ENCODE results near the gene LY86. TPM values are rescaled to one million over a fixed set of nuclear protein-coding genes. Genes with fewer than 3 reads are reported as not detected.

The LY86 gene
- total RNA-seq, 1 donor from 2014 or later: not detected

GRCh38 chr6:6614983-6615349, 26.4 kb downstream of the LY86 start:
- H3K36me3 ChIP-seq (ENCODE audit: control insufficient read depth, insufficient read depth, low read length): no peaks in the 10 kb centered on the region
- FAIRE-seq (no peak), DNase-seq (ENCODE audit: low read depth) (no peak)
- H3K27me3 ChIP-seq (ENCODE audit: control insufficient read depth, insufficient read depth, low read length): no peaks in the 10 kb centered on the region
- no peak overlapping the region for H3K4me3 ChIP-seq (ENCODE audit: low read depth, low read length)
- no peak for TF ChIP-seq CTCF (IDR thresholded peaks at IDR 0.05; ENCODE audit: insufficient read depth, low read length, severe bottlenecking)

- FAIRE-seq: no peak
- H3K4me3 ChIP-seq (ENCODE audit: low read depth, low read length): no peak overlapping the region
- no peak for TF ChIP-seq CTCF (IDR thresholded peaks at IDR 0.05; ENCODE audit: insufficient read depth, low read length, severe bottlenecking)
- DNase-seq (ENCODE audit: low read depth): no peak
- H3K36me3 ChIP-seq (ENCODE audit: control insufficient read depth, insufficient read depth, low read length): no peaks in the 10 kb centered on the region
- no peaks in the 10 kb centered on the region for H3K27me3 ChIP-seq (ENCODE audit: control insufficient read depth, insufficient read depth, low read length)
These were observed 28.1 kb downstream of the LY86 start for GRCh38 chr6:6616656-6617055.

GRCh38 chr6:6619021-6619794, 30.7 kb downstream of the LY86 start:
- H3K36me3 ChIP-seq (ENCODE audit: control insufficient read depth, insufficient read depth, low read length): no peaks in the 10 kb centered on the region
- FAIRE-seq (no peak), DNase-seq (ENCODE audit: low read depth) (no peak)
- no peak for TF ChIP-seq CTCF (IDR thresholded peaks at IDR 0.05; ENCODE audit: insufficient read depth, low read length, severe bottlenecking)
- no peaks in the 10 kb centered on the region for H3K27me3 ChIP-seq (ENCODE audit: control insufficient read depth, insufficient read depth, low read length)
- no peak overlapping the region for H3K4me3 ChIP-seq (ENCODE audit: low read depth, low read length)

- H3K4me3 ChIP-seq (ENCODE audit: low read depth, low read length): no peak overlapping the region
- TF ChIP-seq CTCF (IDR thresholded peaks at IDR 0.05; ENCODE audit: insufficient read depth, low read length, severe bottlenecking): no peak
- DNase-seq (ENCODE audit: low read depth): no peak
- no peaks in the 10 kb centered on the region for H3K36me3 ChIP-seq (ENCODE audit: control insufficient read depth, insufficient read depth, low read length)
- H3K27me3 ChIP-seq (ENCODE audit: control insufficient read depth, insufficient read depth, low read length): no peaks in the 10 kb centered on the region
- no peak for FAIRE-seq
These were observed 32.4 kb downstream of the LY86 start for GRCh38 chr6:6620766-6621425.

- FAIRE-seq: no peak
- TF ChIP-seq CTCF (IDR thresholded peaks at IDR 0.05; ENCODE audit: insufficient read depth, low read length, severe bottlenecking): no peak
- no peaks in the 10 kb centered on the region for H3K36me3 ChIP-seq (ENCODE audit: control insufficient read depth, insufficient read depth, low read length)
- DNase-seq (ENCODE audit: low read depth): no peak
- H3K4me3 ChIP-seq (ENCODE audit: low read depth, low read length): no peak overlapping the region
- peaks cover 2% of the 10 kb centered on the region for H3K27me3 ChIP-seq (ENCODE audit: control insufficient read depth, insufficient read depth, low read length)
These were observed 34.0 kb downstream of the LY86 start for GRCh38 chr6:6622501-6622900.
